OCI-LY1 (cell line): ENCODE measurements around the gene THAP6.

Source experiments
- H2AFZ ChIP-seq: fragments of 200-600 bp; sonication (generic), shearing (Covaris generic); 2 replicates; pipeline ENCODE4 v1.6.0; 2014; ENCODE audit warnings: antibody characterized with exemption, mild to moderate bottlenecking, low read length
- H3F3A ChIP-seq: fragments of 200-600 bp; sonication (generic), shearing (Covaris generic); 2 replicates; pipeline ENCODE4 v1.6.0; 2014; ENCODE audit warnings: mild to moderate bottlenecking, antibody characterized with exemption, low read length, moderate library complexity; ENCODE audit not compliant: insufficient read depth
- H3K27ac ChIP-seq: fragments of 200-600 bp; sonication (generic); 2 replicates; pipeline ENCODE4 v1.5.1; 2014; ENCODE audit warnings: low read length, mixed run types, mild to moderate bottlenecking, low read depth; ENCODE audit not compliant: poor library complexity, severe bottlenecking
- H3K27me3 ChIP-seq: fragments of 200-600 bp; sonication (generic); 2 replicates; pipeline ENCODE4 v1.6.0; 2014; ENCODE audit warnings: antibody characterized with exemption, mild to moderate bottlenecking, low read length, moderate library complexity; ENCODE audit not compliant: insufficient read depth
- H3K36me3 ChIP-seq: fragments of 200-600 bp; sonication (generic); 2 replicates; pipeline ENCODE4 v1.6.1; 2014; ENCODE audit warnings: mild to moderate bottlenecking, antibody characterized with exemption, low read length, moderate library complexity, mixed read lengths; ENCODE audit not compliant: insufficient read depth
- H3K4me1 ChIP-seq: fragments of 200-600 bp; sonication (generic); 2 replicates; pipeline ENCODE4 v1.5.1; 2014; ENCODE audit warnings: mild to moderate bottlenecking, low read length, moderate library complexity; ENCODE audit not compliant: insufficient read depth, severe bottlenecking
- H3K4me2 ChIP-seq: fragments of 200-600 bp; sonication (generic), shearing (Covaris generic); 2 replicates; pipeline ENCODE4 v1.6.1; 2014; ENCODE audit warnings: low read length
- H3K4me3 ChIP-seq: fragments of 200-600 bp; sonication (generic); 2 replicates; pipeline ENCODE4 v1.5.1; 2014; ENCODE audit warnings: low read length, low read depth, mild to moderate bottlenecking, mixed read lengths; ENCODE audit not compliant: poor library complexity, severe bottlenecking
- H3K79me2 ChIP-seq: fragments of 200-600 bp; shearing (Covaris generic); 2 replicates; pipeline ENCODE4 v1.6.1; 2016; ENCODE audit warnings: mixed run types, low read length, mixed read lengths; ENCODE audit not compliant: insufficient read depth
- H3K9ac ChIP-seq: fragments of 200-600 bp; sonication (generic), shearing (Covaris generic); 2 replicates; pipeline ENCODE4 v1.6.1; 2014; ENCODE audit warnings: mild to moderate bottlenecking, low read length, mixed read lengths
- H3K9me2 ChIP-seq: fragments of 200-600 bp; sonication (generic), shearing (Covaris generic); 2 replicates; pipeline ENCODE4 v1.6.1; 2014; ENCODE audit warnings: low read depth, mild to moderate bottlenecking, low read length, mixed read lengths
- H3K9me3 ChIP-seq: fragments of 200-600 bp; shearing (Covaris generic); 2 replicates; pipeline ENCODE4 v1.6.1; 2014; ENCODE audit warnings: low read length, mixed read lengths
- H4K20me1 ChIP-seq: fragments of 200-600 bp; sonication (generic), shearing (Covaris generic); 2 replicates; pipeline ENCODE4 v1.6.0; 2016; ENCODE audit warnings: mild to moderate bottlenecking, low read length; ENCODE audit not compliant: insufficient read depth
- CTCF ChIP-seq: fragments of 200-600 bp; sonication (generic), shearing (Covaris generic); IDR thresholded peaks from 2 replicates; pipeline ENCODE4 v1.5.1; 2017; ENCODE audit warnings: mild to moderate bottlenecking, antibody characterized with exemption, low read length, moderate library complexity, mixed read lengths
- EZH2 ChIP-seq: fragments of 200-600 bp; sonication (generic), shearing (Covaris generic); IDR thresholded peaks from 2 replicates; pipeline ENCODE4 v1.8.0; 2017; ENCODE audit warnings: borderline replicate concordance, mixed run types, mild to moderate bottlenecking, antibody characterized with exemption, low read length, moderate library complexity, mixed read lengths

Gene THAP6

GRCh38 chr4:75477201-75477600 lies 37.1 kb upstream of the THAP6 start:
- TF ChIP-seq EZH2 = no peak
- no peak for TF ChIP-seq CTCF
- H2AFZ ChIP-seq = no peak overlapping the region
- H3K9me3 ChIP-seq = no peaks in the 10 kb centered on the region
- H3K9ac ChIP-seq = no peak overlapping the region
- H3K27me3 ChIP-seq = no peaks in the 10 kb centered on the region
- H3K27ac ChIP-seq = no peak overlapping the region
- peaks cover 36% of the 10 kb centered on the region for H3K36me3 ChIP-seq
- no peaks in the 10 kb centered on the region for H3F3A ChIP-seq
- no peaks in the 10 kb centered on the region for H3K79me2 ChIP-seq
- H3K4me1 ChIP-seq = peaks cover 10% of the 10 kb centered on the region
- no peak overlapping the region for H3K4me3 ChIP-seq
- no peak overlapping the region for H3K4me2 ChIP-seq
- H4K20me1 ChIP-seq = no peaks in the 10 kb centered on the region
- no peaks in the 10 kb centered on the region for H3K9me2 ChIP-seq

GRCh38 chr4:75484190-75484589 lies 30.1 kb upstream of the THAP6 start:
- Histone ChIP-seq H3K27ac (no peak overlapping the region), H3K36me3 (peaks cover 63% of the 10 kb centered on the region), H3K4me3 (no peak overlapping the region)

GRCh38 chr4:75490155-75490554 lies 24.1 kb upstream of the THAP6 start:
- Histone ChIP-seq H3K79me2 (no peaks in the 10 kb centered on the region), H4K20me1 (no peaks in the 10 kb centered on the region), H3K9me2 (no peaks in the 10 kb centered on the region), H3K27me3 (no peaks in the 10 kb centered on the region), H2AFZ (no peak overlapping the region), H3K4me2 (no peak overlapping the region), H3K4me3 (no peak overlapping the region), H3F3A (no peaks in the 10 kb centered on the region), H3K27ac (no peak overlapping the region), H3K36me3 (peaks cover 43% of the 10 kb centered on the region), H3K9ac (no peak overlapping the region), H3K9me3 (no peaks in the 10 kb centered on the region), H3K4me1 (no peaks in the 10 kb centered on the region)
- TF ChIP-seq CTCF (peak; percentile 29; the same call in 1 of the 2 replicates), EZH2 (no peak)

More at GRCh38 chr4:75484190-75484589, 30.1 kb upstream of the THAP6 start:
- Histone ChIP-seq H3K79me2 (no peaks in the 10 kb centered on the region), H3K4me2 (no peak overlapping the region), H3K9me2 (no peaks in the 10 kb centered on the region), H3K27me3 (no peaks in the 10 kb centered on the region), H4K20me1 (no peaks in the 10 kb centered on the region), H3F3A (no peaks in the 10 kb centered on the region), H3K4me1 (no peaks in the 10 kb centered on the region), H3K9me3 (no peaks in the 10 kb centered on the region), H2AFZ (no peak overlapping the region), H3K9ac (no peak overlapping the region)
- TF ChIP-seq EZH2 = no peak
- no peak for TF ChIP-seq CTCF
